WERI-Rb-1 (cell line): Measurements from ENCODE around the gene ADAMTSL2.

ENCODE experiments used
- DNase-seq: peaks from one replicate; pipeline ENCODE4 v3.0.0-alpha.2; 2020
- H3K27ac ChIP-seq: fragments of 250-450 bp; sonication (Bioruptor Pico); 2 replicates; pipeline ENCODE4 v1.5.1; 2020; ENCODE audit warnings: mild to moderate bottlenecking, moderate library complexity
- H3K27me3 ChIP-seq: fragments of 250-450 bp; sonication (Bioruptor Pico); 2 replicates; pipeline ENCODE4 v1.5.1; 2021; ENCODE audit warnings: mild to moderate bottlenecking, low read depth, moderate library complexity; ENCODE audit not compliant: insufficient read depth, severe bottlenecking
- H3K36me3 ChIP-seq: fragments of 250-450 bp; sonication (Bioruptor Pico); 2 replicates; pipeline ENCODE4 v1.5.1; 2020; ENCODE audit warnings: mild to moderate bottlenecking, moderate library complexity
- H3K4me3 ChIP-seq: 2 replicates; pipeline ENCODE4 v1.5.1; 2011; ENCODE audit warnings: low read depth, mild to moderate bottlenecking, control low read depth, low read length
- H3K9me3 ChIP-seq: fragments of 250-450 bp; sonication (Bioruptor Pico); 2 replicates; pipeline ENCODE4 v1.5.1; 2021; ENCODE audit warnings: mild to moderate bottlenecking, moderate library complexity; ENCODE audit not compliant: severe bottlenecking
- CTCF ChIP-seq: IDR thresholded peaks from 2 replicates; pipeline ENCODE4 v1.5.1; 2011; ENCODE audit warnings: low read depth, mild to moderate bottlenecking, control low read depth, inconsistent platforms, low read length

Gene ADAMTSL2

GRCh38 chr9:133499132-133499891, 35.2 kb upstream of the ADAMTSL2 start:
- H3K27me3 ChIP-seq = no peaks in the 10 kb centered on the region
- no peak for DNase-seq
- H3K4me3 ChIP-seq = no peak overlapping the region
- H3K27ac ChIP-seq = no peak overlapping the region
- no peaks in the 10 kb centered on the region for H3K9me3 ChIP-seq
- no peaks in the 10 kb centered on the region for H3K36me3 ChIP-seq
- TF ChIP-seq CTCF = no peak

- Histone ChIP-seq H3K4me3 (no peak overlapping the region), H3K9me3 (no peaks in the 10 kb centered on the region), H3K27me3 (no peaks in the 10 kb centered on the region), H3K27ac (no peak overlapping the region), H3K36me3 (no peaks in the 10 kb centered on the region)
- DNase-seq = no peak
- TF ChIP-seq CTCF = no peak
These were observed 34.6 kb upstream of the ADAMTSL2 start for GRCh38 chr9:133499892-133500270.

- no peaks in the 10 kb centered on the region for H3K27me3 ChIP-seq
- no peaks in the 10 kb centered on the region for H3K36me3 ChIP-seq
- no peak overlapping the region for H3K27ac ChIP-seq
- H3K9me3 ChIP-seq = no peaks in the 10 kb centered on the region
- TF ChIP-seq CTCF = no peak
- DNase-seq = no peak
- no peak overlapping the region for H3K4me3 ChIP-seq
These were observed 32.4 kb upstream of the ADAMTSL2 start for GRCh38 chr9:133502112-133502511.

- no peaks in the 10 kb centered on the region for H3K36me3 ChIP-seq
- no peak overlapping the region for H3K4me3 ChIP-seq
- no peak for TF ChIP-seq CTCF
- H3K9me3 ChIP-seq = no peaks in the 10 kb centered on the region
- H3K27ac ChIP-seq = no peak overlapping the region
- DNase-seq = no peak
- H3K27me3 ChIP-seq = no peaks in the 10 kb centered on the region
These were observed 29.2 kb upstream of the ADAMTSL2 start for GRCh38 chr9:133505186-133505830.

GRCh38 chr9:133505901-133506652, 28.4 kb upstream of the ADAMTSL2 start:
- no peak overlapping the region for H3K27ac ChIP-seq

More at GRCh38 chr9:133505901-133506652, 28.4 kb upstream of the ADAMTSL2 start:
- no peak overlapping the region for H3K4me3 ChIP-seq
- H3K9me3 ChIP-seq = no peaks in the 10 kb centered on the region
- no peaks in the 10 kb centered on the region for H3K27me3 ChIP-seq
- no peak for DNase-seq
- TF ChIP-seq CTCF = no peak
- H3K36me3 ChIP-seq = no peaks in the 10 kb centered on the region
